Measurements from ENCODE around the gene ANGPTL7. TPM values are rescaled to one million over a fixed set of nuclear protein-coding genes. Genes with fewer than 3 reads are reported as not detected.

The ANGPTL7 gene
- total RNA-seq, 4 donors from 2014 or later = 0.33 to 4.6 (median 0.38) TPM

GRCh38 chr1:11144570-11145256 lies 44.4 kb upstream of the ANGPTL7 start:
- no peak for DNase-seq
- Histone ChIP-seq H3K36me3 (peaks cover 4 to 30% of the 10 kb centered on the region in 2 donors), H3K4me1 (no peaks in the 10 kb centered on the region), H3K9me3 (no peaks in the 10 kb centered on the region), H3K27me3 (no peaks in the 10 kb centered on the region), H3K27ac (no peak overlapping the region), H3K4me3 (replicated peaks in 1 of 3) (no peak overlapping the region)
- intact Hi-C loops (cut with DNase I) = no loop called here
- no peak for TF ChIP-seq CTCF (IDR thresholded peaks at IDR 0.05)
- TF ChIP-seq POLR2A (IDR thresholded peaks at IDR 0.05) = no peak
- WGBS, 2 donors = 78 to 82% methylated on average over 12 of the region's 12 CpGs

- 89 to 91% methylated on average over 6 of the region's 6 CpGs for WGBS, 2 donors
- no peak overlapping the region for H3K27ac ChIP-seq
- intact Hi-C loops (cut with DNase I) = no loop called here
- no peak for DNase-seq
- H3K36me3 ChIP-seq = peaks cover 4 to 30% of the 10 kb centered on the region in 2 donors
- H3K9me3 ChIP-seq = no peaks in the 10 kb centered on the region
- TF ChIP-seq POLR2A (IDR thresholded peaks at IDR 0.05) (no peak), CTCF (IDR thresholded peaks at IDR 0.05) (no peak)
- H3K4me3 ChIP-seq (replicated peaks in 1 of 3) = no peak overlapping the region
- H3K4me1 ChIP-seq = no peaks in the 10 kb centered on the region
- H3K27me3 ChIP-seq = no peaks in the 10 kb centered on the region
Observed at GRCh38 chr1:11145741-11146140, 43.4 kb upstream of the ANGPTL7 start.

- H3K27ac ChIP-seq = no peak overlapping the region
- H3K9me3 ChIP-seq = no peaks in the 10 kb centered on the region
- TF ChIP-seq CTCF (IDR thresholded peaks at IDR 0.05) = no peak
- TF ChIP-seq POLR2A (IDR thresholded peaks at IDR 0.05) = no peak
- intact Hi-C loops (cut with DNase I) = no loop called here
- peaks cover 4 to 30% of the 10 kb centered on the region in 2 donors for H3K36me3 ChIP-seq
- no peak overlapping the region for H3K4me3 ChIP-seq (replicated peaks in 1 of 3)
- peaks cover 3 to 8% of the 10 kb centered on the region in 2 donors for H3K4me1 ChIP-seq
- no peak for DNase-seq
- H3K27me3 ChIP-seq = no peaks in the 10 kb centered on the region
- 78 to 81% methylated on average over 4 of the region's 4 CpGs for WGBS, 2 donors
Observed at GRCh38 chr1:11147197-11147770, 41.9 kb upstream of the ANGPTL7 start.

- H3K36me3 ChIP-seq = peaks cover 0 to 17% of the 10 kb centered on the region in 2 donors
- DNase-seq = no peak
- H3K27me3 ChIP-seq = no peaks in the 10 kb centered on the region
- H3K9me3 ChIP-seq = no peaks in the 10 kb centered on the region
- no peak overlapping the region for H3K27ac ChIP-seq
- WGBS, 2 donors = 78 to 80% methylated on average over 3 of the region's 3 CpGs
- intact Hi-C loops (cut with DNase I) = no loop called here
- peaks cover 3 to 13% of the 10 kb centered on the region in 2 donors for H3K4me1 ChIP-seq
- no peak overlapping the region for H3K4me3 ChIP-seq (replicated peaks in 1 of 3)
- no peak for TF ChIP-seq CTCF (IDR thresholded peaks at IDR 0.05)
- TF ChIP-seq POLR2A (IDR thresholded peaks at IDR 0.05) = no peak
Observed at GRCh38 chr1:11150326-11150725, 38.8 kb upstream of the ANGPTL7 start.

GRCh38 chr1:11151114-11151513 lies 38.0 kb upstream of the ANGPTL7 start:
- no peak for TF ChIP-seq CTCF (IDR thresholded peaks at IDR 0.05)
- TF ChIP-seq POLR2A (IDR thresholded peaks at IDR 0.05) = no peak
- no peaks in the 10 kb centered on the region for H3K27me3 ChIP-seq
- intact Hi-C loops (cut with DNase I) = no loop called here
- H3K4me3 ChIP-seq (replicated peaks in 1 of 3) = no peak overlapping the region
- no peak for DNase-seq
- H3K27ac ChIP-seq = no peak overlapping the region
- H3K9me3 ChIP-seq = no peaks in the 10 kb centered on the region
- WGBS, 2 donors = 86 to 91% methylated on average over 5 of the region's 5 CpGs
- H3K4me1 ChIP-seq = peaks cover 3 to 13% of the 10 kb centered on the region in 2 donors
- peaks cover 0 to 9% of the 10 kb centered on the region in 2 donors for H3K36me3 ChIP-seq
